ENCODE data around the gene CBARP. TPM values are rescaled to one million over a fixed set of nuclear protein-coding genes. Genes with fewer than 3 reads are reported as not detected.
A peak's percentile ranks its signal among the peaks of the same experiment; 100 is the strongest.

The CBARP gene
- total and polyA plus RNA-seq, 2 donors from 2014 or later: 1.0 to 1.1 TPM

DNA sequence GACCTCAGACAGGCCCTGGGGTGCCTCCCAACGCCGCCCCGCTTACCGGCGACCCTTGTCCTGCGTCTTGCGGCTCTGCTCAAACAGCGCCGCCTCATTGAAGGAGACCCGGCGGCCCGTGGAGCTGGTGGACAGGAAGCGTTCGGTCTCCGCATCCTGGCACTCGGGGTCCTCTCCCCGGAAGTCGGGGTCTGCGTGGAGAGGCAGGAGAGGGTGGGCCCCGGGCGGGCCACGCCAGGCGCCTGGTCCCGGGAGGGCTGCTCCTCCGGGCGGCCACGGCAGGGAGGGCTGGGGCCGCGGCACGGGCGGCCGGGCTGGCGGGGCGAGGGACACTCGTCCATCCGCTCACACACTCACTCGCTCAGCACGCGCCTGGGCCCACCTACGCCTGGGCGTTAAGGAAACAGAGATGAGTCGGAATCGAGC is 2.8 kb downstream of the CBARP start:
- TF ChIP-seq, protein P1, sequence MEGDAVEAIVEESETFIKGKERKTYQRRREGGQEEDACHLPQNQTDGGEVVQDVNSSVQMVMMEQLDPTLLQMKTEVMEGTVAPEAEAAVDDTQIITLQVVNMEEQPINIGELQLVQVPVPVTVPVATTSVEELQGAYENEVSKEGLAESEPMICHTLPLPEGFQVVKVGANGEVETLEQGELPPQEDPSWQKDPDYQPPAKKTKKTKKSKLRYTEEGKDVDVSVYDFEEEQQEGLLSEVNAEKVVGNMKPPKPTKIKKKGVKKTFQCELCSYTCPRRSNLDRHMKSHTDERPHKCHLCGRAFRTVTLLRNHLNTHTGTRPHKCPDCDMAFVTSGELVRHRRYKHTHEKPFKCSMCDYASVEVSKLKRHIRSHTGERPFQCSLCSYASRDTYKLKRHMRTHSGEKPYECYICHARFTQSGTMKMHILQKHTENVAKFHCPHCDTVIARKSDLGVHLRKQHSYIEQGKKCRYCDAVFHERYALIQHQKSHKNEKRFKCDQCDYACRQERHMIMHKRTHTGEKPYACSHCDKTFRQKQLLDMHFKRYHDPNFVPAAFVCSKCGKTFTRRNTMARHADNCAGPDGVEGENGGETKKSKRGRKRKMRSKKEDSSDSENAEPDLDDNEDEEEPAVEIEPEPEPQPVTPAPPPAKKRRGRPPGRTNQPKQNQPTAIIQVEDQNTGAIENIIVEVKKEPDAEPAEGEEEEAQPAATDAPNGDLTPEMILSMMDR (IDR thresholded peaks at IDR 0.05; ENCODE audit: borderline replicate concordance, extremely low read depth, insufficient read depth): no peak
- intact Hi-C loops (cut with DNase I): no loop called here
- Histone ChIP-seq H3K4me1 (ENCODE audit: control insufficient read depth in 2 of 3, insufficient read depth in 2 of 3, low read depth in 1 of 3, low read length in 3 of 3) (peaks cover 0 to 15% (median 6%) of the 10 kb centered on the region in 3 donors), H3K27ac (ENCODE audit: low read depth in 2 of 2, low read length in 2 of 2) (no peak overlapping the region), H3K9ac (ENCODE audit: low read length in 3 of 3) (no peak overlapping the region), H3K9me3 (ENCODE audit: control insufficient read depth in 2 of 3, insufficient read depth in 1 of 3, low read length in 3 of 3) (no peaks in the 10 kb centered on the region), H3K4me3 (ENCODE audit: low read length in 3 of 3) (no peak overlapping the region), H3K27me3 (ENCODE audit: control insufficient read depth, insufficient read depth, low read length) (no peaks in the 10 kb centered on the region), H3K36me3 (ENCODE audit: control insufficient read depth in 2 of 3, insufficient read depth in 3 of 3, low read length in 3 of 3) (no peaks in the 10 kb centered on the region)
- FAIRE-seq (no peak), DNase-seq (no peak)

DNA sequence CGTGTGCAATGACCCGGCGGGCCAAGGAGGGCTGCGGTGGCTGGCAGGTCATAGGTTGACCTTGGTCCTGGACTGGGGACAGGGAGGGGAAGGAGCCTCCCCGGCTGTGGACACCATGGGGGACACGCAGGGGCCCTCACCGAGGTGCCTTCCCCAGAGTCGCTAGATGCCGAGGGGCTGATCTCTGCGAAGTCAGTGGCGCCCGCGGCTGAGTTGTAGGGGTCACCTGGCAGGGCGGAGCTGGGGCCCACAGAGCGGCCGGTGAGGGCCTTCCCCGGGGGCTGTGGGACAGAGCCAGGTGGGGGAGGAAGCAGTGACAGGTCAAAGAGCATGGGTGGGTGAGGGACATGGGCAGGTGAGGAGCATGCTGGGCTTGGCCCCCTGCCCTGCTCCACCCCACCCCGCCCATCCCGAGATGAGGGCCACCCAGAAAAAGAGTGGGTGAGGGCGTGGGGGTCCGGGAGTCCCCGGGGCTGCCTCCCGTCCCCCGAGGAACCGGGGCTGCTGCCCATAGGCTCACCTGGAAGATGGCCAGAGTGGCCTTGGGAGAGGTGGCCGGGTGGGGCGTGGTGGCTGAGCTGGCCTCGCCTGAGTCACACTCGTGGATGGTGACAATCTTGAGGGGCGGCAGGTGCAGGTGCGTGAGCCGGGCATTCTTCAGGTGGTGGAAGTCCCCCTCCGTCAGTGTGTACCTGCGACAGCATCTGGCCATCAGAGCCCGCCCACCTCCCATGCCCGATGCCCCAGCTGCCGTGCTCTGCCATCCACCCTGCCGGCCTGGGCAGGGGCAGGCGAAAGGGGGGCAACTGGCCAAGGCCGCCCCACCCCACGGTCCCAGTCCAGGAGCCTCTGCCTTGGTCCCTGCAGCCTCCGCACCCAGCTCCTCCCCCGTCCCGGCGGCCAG is 3.5 kb downstream of the CBARP start:
- intact Hi-C loops (cut with DNase I): no loop called here
- H3K9ac ChIP-seq (ENCODE audit: low read length in 3 of 3): no peak overlapping the region
- no peaks in the 10 kb centered on the region for H3K36me3 ChIP-seq (ENCODE audit: control insufficient read depth in 2 of 3, insufficient read depth in 3 of 3, low read length in 3 of 3)
- H3K4me1 ChIP-seq (ENCODE audit: control insufficient read depth in 2 of 3, insufficient read depth in 2 of 3, low read depth in 1 of 3, low read length in 3 of 3): peaks cover 0 to 12% (median 0%) of the 10 kb centered on the region in 3 donors
- H3K4me3 ChIP-seq (ENCODE audit: low read length in 3 of 3): no peak overlapping the region
- no peak for FAIRE-seq
- TF ChIP-seq, protein P1 (IDR thresholded peaks at IDR 0.05; ENCODE audit: borderline replicate concordance, extremely low read depth, insufficient read depth): no peak
- no peak overlapping the region for H3K27ac ChIP-seq (ENCODE audit: low read depth in 2 of 2, low read length in 2 of 2)
- no peak for DNase-seq
- no peaks in the 10 kb centered on the region for H3K27me3 ChIP-seq (ENCODE audit: control insufficient read depth, insufficient read depth, low read length)
- no peaks in the 10 kb centered on the region for H3K9me3 ChIP-seq (ENCODE audit: control insufficient read depth in 2 of 3, insufficient read depth in 1 of 3, low read length in 3 of 3)

DNA sequence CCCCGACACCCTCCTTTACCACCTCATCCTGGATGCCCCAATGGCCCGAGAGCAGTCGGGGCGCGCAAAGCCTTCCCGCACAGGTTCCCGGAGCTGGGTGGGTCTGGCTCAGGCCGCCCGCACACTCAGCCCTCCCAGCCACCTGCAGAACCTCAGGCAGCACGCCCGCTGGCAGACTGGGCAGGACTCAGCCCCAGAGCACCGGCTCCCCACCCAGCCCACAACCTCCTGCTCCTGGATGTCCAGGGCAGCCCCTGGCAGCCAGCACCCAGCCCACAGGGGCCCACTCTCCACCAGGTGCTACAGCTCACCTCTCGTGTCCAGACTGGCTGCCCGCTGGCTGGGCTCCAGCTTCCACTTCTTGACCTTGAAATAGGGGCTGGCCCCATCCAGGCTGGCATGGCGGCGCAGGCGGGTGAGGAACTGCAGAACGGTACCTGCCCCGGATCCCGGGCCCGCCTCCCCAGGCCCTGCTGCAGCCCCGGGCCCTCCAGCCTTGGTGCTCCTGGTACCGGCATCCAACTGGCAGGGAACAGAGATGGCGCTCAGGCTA is 4.6 kb downstream of the CBARP start:
- H3K4me3 ChIP-seq (ENCODE audit: low read length in 3 of 3): no peak overlapping the region
- no peaks in the 10 kb centered on the region for H3K36me3 ChIP-seq (ENCODE audit: control insufficient read depth in 2 of 3, insufficient read depth in 3 of 3, low read length in 3 of 3)
- H3K27me3 ChIP-seq (ENCODE audit: control insufficient read depth, insufficient read depth, low read length): no peaks in the 10 kb centered on the region
- peak overlapping the region in 1 of 3 donors; percentile 15 for H3K9ac ChIP-seq (ENCODE audit: low read length in 3 of 3)
- no peaks in the 10 kb centered on the region for H3K9me3 ChIP-seq (ENCODE audit: control insufficient read depth in 2 of 3, insufficient read depth in 1 of 3, low read length in 3 of 3)
- DNase-seq: no peak
- peak overlapping the region in 1 of 2 donors; percentile 71 for H3K27ac ChIP-seq (ENCODE audit: low read depth in 2 of 2, low read length in 2 of 2)
- intact Hi-C loops (cut with DNase I): no loop called here
- no peak for FAIRE-seq
- peaks cover 0 to 12% (median 0%) of the 10 kb centered on the region in 3 donors for H3K4me1 ChIP-seq (ENCODE audit: control insufficient read depth in 2 of 3, insufficient read depth in 2 of 3, low read depth in 1 of 3, low read length in 3 of 3)
- TF ChIP-seq, protein P1 (IDR thresholded peaks at IDR 0.05; ENCODE audit: borderline replicate concordance, extremely low read depth, insufficient read depth): no peak

Measured in kidney (tissue), 14 donors.